Heart left ventricle (tissue), 16 donors: ENCODE data around the gene SLC5A10. TPM values are rescaled to one million over a fixed set of nuclear protein-coding genes. Genes with fewer than 3 reads are reported as not detected.

Experiments
- ATAC-seq, 4 donors: fragments of 200-7000 bp; cut with Tn5 transposase; one replicate each; pipeline ENCODE4 v1.9.1; 2020 to 2022; ENCODE audit warnings: moderate library complexity in 4 of 4, mild to moderate bottlenecking in 3 of 4, moderate number of reproducible peaks in 1 of 4
- DNase-seq, 5 donors: peaks; one replicate each; pipeline ENCODE4 v3.0.0-alpha.2; 2020
- H3K27ac ChIP-seq, 12 donors: fragments of 200-600 bp; sonication (generic) in 4 of 12; one replicate each; pipeline versions ENCODE4 v1.5.0 to v1.8.0; 2016 to 2022; ENCODE audit warnings: mild to moderate bottlenecking in 2 of 12
- H3K27me3 ChIP-seq, 9 donors: fragments of 200-600 bp; sonication (generic) in 2 of 9; one replicate each; pipeline versions ENCODE4 v1.5.1 to v1.8.0; 2016 to 2022; ENCODE audit warnings: mild to moderate bottlenecking in 3 of 9
- H3K36me3 ChIP-seq, 9 donors: fragments of 200-600 bp; sonication (generic) in 2 of 9; one replicate each; pipeline versions ENCODE4 v1.5.0 to v1.8.0; 2018 to 2022; ENCODE audit warnings: mild to moderate bottlenecking in 2 of 9
- H3K4me1 ChIP-seq, 12 donors: fragments of 200-600 bp; sonication (generic) in 4 of 12; one replicate each; pipeline versions ENCODE4 v1.5.0 to v1.8.0; 2016 to 2022; ENCODE audit warnings: mild to moderate bottlenecking in 3 of 12
- H3K4me3 ChIP-seq, 12 donors: fragments of 200-600 bp; sonication (generic) in 4 of 12; one replicate each; pipeline versions ENCODE4 v1.5.0 to v1.8.0; 2017 to 2022; ENCODE audit warnings: mild to moderate bottlenecking in 9 of 12, moderate library complexity in 4 of 12
- H3K9me3 ChIP-seq, 12 donors: fragments of 200-600 bp; sonication (generic) in 4 of 12; one replicate each; pipeline versions ENCODE4 v1.5.0 to v1.8.0; 2016 to 2022; ENCODE audit warnings: mild to moderate bottlenecking in 1 of 12
- POLR2A ChIP-seq, 2 donors: fragments of 450-650 bp; IDR thresholded peaks; one replicate each; pipeline ENCODE4 v1.6.1; 2017; ENCODE audit warnings: antibody characterized with exemption in 2 of 2, mild to moderate bottlenecking in 2 of 2, moderate library complexity in 2 of 2
- WGBS, 4 donors: extraction: QIAGEN DNeasy Blood & Tissue Kit in 2 of 4; methylation state at CpG; one replicate each; pipeline versions ENCODE4 v1.1.5 to v1.1.7; 2013 to 2018; 5-methylcytosine and 5-hydroxymethylcytosine counted together
- intact Hi-C, 10 donors: fragments of 100-400 bp; cut with DNase I; formaldehyde crosslinking; loops; one replicate each; pipeline versions ENCODE4 v1.11.1 to v1.14.2; 2022
- polyA plus RNA-seq, 2 donors: library from polyadenylated mRNA; stranded (reverse); fragments of 200-250 nt; gene quantifications; one replicate each; pipeline ENCODE4 v1.2.3, GENCODE V29; 2013
- total RNA-seq, 9 donors: library from RNA; depleted of rRNA in 2 of 9; stranded (reverse); fragments of >200 nt in 2 of 9; fragmentation: NEBNext Ultra II Directional in 3 of 9; extraction: Animal tissue kit (Norgen Biotek cat#: 25700) in 3 of 9; gene quantifications; one replicate each; pipeline versions ENCODE4 v1.1.0 to v1.2.4, GENCODE V29; 2016 to 2023
- TF ChIP-seq, protein P1 (sequence below), 12 donors: fragments of 200-600 bp; sonication (generic) in 4 of 12; IDR thresholded peaks; one replicate each; pipeline versions ENCODE4 v1.5.0 to v1.8.0; 2018 to 2022; ENCODE audit warnings: antibody characterized with exemption in 12 of 12, mild to moderate bottlenecking in 5 of 12
- donor health status: ischemic (EF 13 %, LVEDD 7.1; RV severe dilation, severe dysfunction).
- donor health status: healthy with polysubstance abuse.
- donor health status: DM: no; HTN: yes; CAD: no.
- donor health status: DM: no; HTN: no; CAD: no.
- donor health status: ischemic (EF 25% LVEDD 6.9; RV normal size, moderate dysfunction).
- donor health status: ischemic (EF 25% LVEDD 5.7; RV mildly dilated, moderate dysfunction).
- donor health status: healthy.
- donor health status: DM: yes; HTN: yes; CAD: no.
- donor health status: ischemic (EF 35%, LVEDD 5.7; RV mildly dilated, moderate dysfunction).
- donor health status: nonischemic (EF 11% LVEDD 7.7; RV severe dilation, severe dysfunction).
- donor health status: DM: yes; HTN: yes; CAD: no.
- donor health status: PGD.
- donor health status: ischemic (EF 29% LVEDD 5.4; RV normal size, mild dysfunction).
- donor health status: nonischemic (EF 23%, LVEDD 6.1; RV moderate dilation, normal function).

SLC5A10 gene
- total and polyA plus RNA-seq, 11 donors = 0.04 to 0.31 (median 0.09) TPM; not detected in 7

DNA sequence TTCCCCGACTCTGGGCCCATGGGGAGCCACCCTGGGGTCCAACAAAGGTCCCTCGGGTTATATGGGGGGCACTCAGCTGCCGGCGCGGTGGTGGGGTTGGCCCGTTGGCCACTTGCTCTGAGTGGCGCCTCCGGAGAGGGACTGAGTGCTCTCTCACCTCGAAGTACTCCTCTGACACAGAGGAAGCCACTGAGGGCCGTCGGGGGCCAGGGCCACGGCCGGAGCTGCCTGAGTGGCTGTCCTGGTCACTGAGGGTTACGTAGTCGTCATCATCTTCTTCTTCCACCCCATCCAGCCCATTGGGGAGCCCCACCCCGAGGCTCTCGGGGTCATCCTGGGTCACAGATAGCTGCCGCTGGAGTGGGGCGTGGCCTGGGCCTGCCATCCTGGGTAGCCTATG, 25.7 kb downstream of the SLC5A10 start:
- no peak for DNase-seq
- ATAC-seq = no peak
- intact Hi-C loops = no loop called here
- Histone ChIP-seq H3K4me1 (no peaks in the 10 kb centered on the region), H3K9me3 (no peaks in the 10 kb centered on the region), H3K4me3 (no peak overlapping the region), H3K27ac (no peak overlapping the region), H3K36me3 (no peaks in the 10 kb centered on the region), H3K27me3 (no peaks in the 10 kb centered on the region)
- 91 to 95% (median 91%) methylated on average over 15 to 19 of the region's 19 CpGs for WGBS, 4 donors
- TF ChIP-seq, protein P1, sequence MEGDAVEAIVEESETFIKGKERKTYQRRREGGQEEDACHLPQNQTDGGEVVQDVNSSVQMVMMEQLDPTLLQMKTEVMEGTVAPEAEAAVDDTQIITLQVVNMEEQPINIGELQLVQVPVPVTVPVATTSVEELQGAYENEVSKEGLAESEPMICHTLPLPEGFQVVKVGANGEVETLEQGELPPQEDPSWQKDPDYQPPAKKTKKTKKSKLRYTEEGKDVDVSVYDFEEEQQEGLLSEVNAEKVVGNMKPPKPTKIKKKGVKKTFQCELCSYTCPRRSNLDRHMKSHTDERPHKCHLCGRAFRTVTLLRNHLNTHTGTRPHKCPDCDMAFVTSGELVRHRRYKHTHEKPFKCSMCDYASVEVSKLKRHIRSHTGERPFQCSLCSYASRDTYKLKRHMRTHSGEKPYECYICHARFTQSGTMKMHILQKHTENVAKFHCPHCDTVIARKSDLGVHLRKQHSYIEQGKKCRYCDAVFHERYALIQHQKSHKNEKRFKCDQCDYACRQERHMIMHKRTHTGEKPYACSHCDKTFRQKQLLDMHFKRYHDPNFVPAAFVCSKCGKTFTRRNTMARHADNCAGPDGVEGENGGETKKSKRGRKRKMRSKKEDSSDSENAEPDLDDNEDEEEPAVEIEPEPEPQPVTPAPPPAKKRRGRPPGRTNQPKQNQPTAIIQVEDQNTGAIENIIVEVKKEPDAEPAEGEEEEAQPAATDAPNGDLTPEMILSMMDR (IDR thresholded peaks at IDR 0.05) = no peak
- no peak for TF ChIP-seq POLR2A (IDR thresholded peaks at IDR 0.05)

DNA sequence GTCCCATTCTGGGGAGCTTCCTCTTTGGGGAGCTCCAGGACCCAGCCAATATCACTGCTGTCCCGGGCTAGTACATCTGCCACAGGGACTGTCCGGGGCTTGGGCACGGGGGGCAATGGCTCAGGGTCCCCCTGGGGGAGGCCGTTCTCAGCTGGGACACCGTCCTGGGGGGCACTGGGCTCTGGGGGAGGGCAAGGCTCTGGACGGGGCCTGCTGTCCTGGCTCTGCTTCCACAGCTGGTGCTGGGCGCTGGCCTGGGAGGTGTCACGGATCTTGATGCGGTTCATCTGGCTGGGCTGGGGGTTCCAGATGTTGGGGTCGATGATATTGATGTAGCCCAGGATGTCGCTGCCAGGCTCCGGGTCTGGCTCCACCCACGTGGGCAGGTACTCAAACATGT, 26.1 kb downstream of the SLC5A10 start:
- no peak overlapping the region for H3K4me3 ChIP-seq
- DNase-seq (no peak), ATAC-seq (no peak)
- H3K9me3 ChIP-seq = no peaks in the 10 kb centered on the region
- WGBS, 4 donors = 92 to 100% (median 95%) methylated on average over 1 to 13 of the region's 13 CpGs
- intact Hi-C loops = no loop called here
- H3K36me3 ChIP-seq = no peaks in the 10 kb centered on the region
- no peak overlapping the region for H3K27ac ChIP-seq
- TF ChIP-seq, protein P1 (IDR thresholded peaks at IDR 0.05) = no peak
- no peak for TF ChIP-seq POLR2A (IDR thresholded peaks at IDR 0.05)
- no peaks in the 10 kb centered on the region for H3K4me1 ChIP-seq
- H3K27me3 ChIP-seq = no peaks in the 10 kb centered on the region

DNA sequence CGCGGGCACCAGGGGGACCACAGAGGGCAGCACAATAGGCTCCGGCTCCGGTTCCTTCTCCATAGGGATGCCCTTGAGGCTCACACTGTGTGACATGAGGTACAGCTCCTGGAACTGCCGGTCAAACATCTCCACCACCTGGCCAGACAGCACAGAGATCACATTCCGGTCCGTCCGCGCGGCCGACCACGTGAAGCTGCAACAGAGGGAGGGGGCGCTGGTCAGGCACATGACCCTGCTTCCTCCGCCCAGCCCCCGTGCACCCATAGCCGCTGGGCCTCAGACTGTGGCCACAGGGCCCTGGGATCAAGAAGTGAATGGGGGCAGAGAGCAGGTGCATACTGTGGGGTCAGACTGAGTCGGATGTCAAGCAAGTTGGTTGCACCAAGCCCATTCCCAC, 26.7 kb downstream of the SLC5A10 start:
- Histone ChIP-seq H3K36me3 (no peaks in the 10 kb centered on the region), H3K27me3 (no peaks in the 10 kb centered on the region), H3K4me1 (no peaks in the 10 kb centered on the region), H3K4me3 (no peak overlapping the region), H3K27ac (no peak overlapping the region), H3K9me3 (no peaks in the 10 kb centered on the region)
- no peak for DNase-seq
- ATAC-seq = no peak
- TF ChIP-seq, protein P1 (IDR thresholded peaks at IDR 0.05) = no peak
- no peak for TF ChIP-seq POLR2A (IDR thresholded peaks at IDR 0.05)
- 84 to 92% (median 90%) methylated on average over 17 of the region's 17 CpGs for WGBS, 4 donors
- intact Hi-C loops = no loop called here

DNA sequence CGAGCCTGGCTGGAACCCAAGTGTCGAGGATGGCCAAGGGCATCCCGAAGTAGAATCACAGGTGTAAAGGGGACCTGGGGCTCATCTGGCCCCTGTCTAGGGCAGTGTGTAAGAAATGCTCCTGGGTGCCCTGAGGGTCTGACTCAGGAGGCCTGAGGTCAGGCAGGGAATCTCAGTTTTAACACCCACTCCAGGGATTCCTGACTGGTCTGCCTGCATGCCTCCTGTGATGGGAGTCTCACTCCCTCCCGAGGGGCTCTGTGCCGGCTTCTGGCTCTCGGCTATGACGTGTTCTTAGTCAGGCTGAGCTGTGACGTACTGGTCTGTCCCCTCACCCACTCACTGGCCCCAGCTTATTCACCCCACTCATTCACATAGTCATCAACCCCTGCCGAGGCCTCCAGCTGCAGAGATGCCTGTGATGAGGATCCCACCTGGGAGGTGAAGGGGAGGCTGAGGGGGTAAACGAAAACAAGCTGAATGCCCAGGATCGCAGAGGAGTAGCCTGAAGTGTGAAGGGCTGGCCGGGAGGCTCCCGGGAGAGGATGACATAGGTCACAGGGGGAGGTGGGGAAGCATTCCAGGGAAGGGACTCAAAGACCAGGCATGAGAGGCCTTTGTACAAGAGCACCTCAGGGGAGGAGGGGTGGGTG, 28.8 kb downstream of the SLC5A10 start:
- TF ChIP-seq, protein P1 (IDR thresholded peaks at IDR 0.05) = no peak
- no peak for TF ChIP-seq POLR2A (IDR thresholded peaks at IDR 0.05)

More for the DNA sequence above, 28.8 kb downstream of the SLC5A10 start:
- Histone ChIP-seq H3K36me3 (no peaks in the 10 kb centered on the region), H3K27me3 (no peaks in the 10 kb centered on the region), H3K27ac (no peak overlapping the region), H3K9me3 (no peaks in the 10 kb centered on the region), H3K4me1 (no peaks in the 10 kb centered on the region), H3K4me3 (no peak overlapping the region)
- intact Hi-C loops = no loop called here
- no peak for ATAC-seq
- WGBS, 4 donors = 81 to 88% (median 84%) methylated on average over 13 of the region's 13 CpGs
- DNase-seq = no peak
